GM10266 (cell line): Measurements from ENCODE around the gene C3orf52.

Experiments
- DNase-seq: peaks from one replicate; pipeline ENCODE4 v3.0.0; 2012; ENCODE audit errors: extremely low spot score
- CTCF ChIP-seq: IDR thresholded peaks from 2 replicates; pipeline ENCODE4 v1.5.1; 2012; ENCODE audit warnings: mild to moderate bottlenecking, low read depth; ENCODE audit not compliant: control insufficient read depth, insufficient read depth; ENCODE audit errors: missing control alignments

C3orf52 gene

GRCh38 chr3:112095731-112096130 is 9.5 kb downstream of the C3orf52 start:
- no peak for DNase-seq
- TF ChIP-seq CTCF = no peak

- DNase-seq = no peak
- TF ChIP-seq CTCF = no peak
Observed at GRCh38 chr3:112096176-112096575, 10.0 kb downstream of the C3orf52 start.

GRCh38 chr3:112097378-112097777 is 11.2 kb downstream of the C3orf52 start:
- no peak for TF ChIP-seq CTCF
- DNase-seq = no peak

- no peak for TF ChIP-seq CTCF
- DNase-seq = no peak
Observed at GRCh38 chr3:112101916-112102315, 15.7 kb downstream of the C3orf52 start.

- TF ChIP-seq CTCF = no peak
- DNase-seq = no peak
Observed at GRCh38 chr3:112104774-112105173, 18.6 kb downstream of the C3orf52 start.

GRCh38 chr3:112109322-112109721 is 23.1 kb downstream of the C3orf52 start:
- DNase-seq = no peak
- no peak for TF ChIP-seq CTCF

GRCh38 chr3:112111785-112112402 is 25.7 kb downstream of the C3orf52 start:
- peak; percentile 73 for DNase-seq
- TF ChIP-seq CTCF = peak; percentile 92
